Stimulated activated CD4-positive, alpha-beta T cell treated with anti-CD3 and anti-CD28 coated beads, Interleukin-4, amount 100 ng/mL, for 4 hours (primary cell): ENCODE measurements around the gene PHKA2.

ENCODE experiments used
- DNase-seq, 2 experiments: peaks; one replicate each; pipeline ENCODE4 v3.0.0-alpha.2; 2020

Gene PHKA2

GRCh38 chrX:18971506-18971905, 12.4 kb downstream of the PHKA2 start:
- no peak for DNase-seq

- DNase-seq = no peak
Observed at GRCh38 chrX:18970465-18970864, 13.4 kb downstream of the PHKA2 start.

GRCh38 chrX:18966624-18967023, 17.3 kb downstream of the PHKA2 start:
- DNase-seq = no peak

- DNase-seq = no peak
Observed at GRCh38 chrX:18964901-18965300, 19.0 kb downstream of the PHKA2 start.

GRCh38 chrX:18964026-18964425, 19.9 kb downstream of the PHKA2 start:
- DNase-seq = no peak

- no peak for DNase-seq
Observed at GRCh38 chrX:18962329-18962728, 21.6 kb downstream of the PHKA2 start.

GRCh38 chrX:18961686-18962085, 22.2 kb downstream of the PHKA2 start:
- no peak for DNase-seq

GRCh38 chrX:18956303-18957032, 27.4 kb downstream of the PHKA2 start:
- no peak for DNase-seq

- no peak for DNase-seq
Observed at GRCh38 chrX:18955676-18956075, 28.2 kb downstream of the PHKA2 start.

- DNase-seq = no peak
Observed at GRCh38 chrX:18951032-18951431, 32.9 kb downstream of the PHKA2 start.

- no peak for DNase-seq
Observed at GRCh38 chrX:18949944-18950301, 34.0 kb downstream of the PHKA2 start.

- no peak for DNase-seq
Observed at GRCh38 chrX:18949291-18949943, 34.5 kb downstream of the PHKA2 start.

- DNase-seq = no peak
Observed at GRCh38 chrX:18946611-18947010, 37.3 kb downstream of the PHKA2 start.

GRCh38 chrX:18946157-18946556, 37.8 kb downstream of the PHKA2 start:
- no peak for DNase-seq

- no peak for DNase-seq
Observed at GRCh38 chrX:18945483-18945882, 38.4 kb downstream of the PHKA2 start.

- no peak for DNase-seq
Observed at GRCh38 chrX:18944482-18944881, 39.4 kb downstream of the PHKA2 start.

- no peak for DNase-seq
Observed at GRCh38 chrX:18941896-18942295, 42.0 kb downstream of the PHKA2 start.

- DNase-seq = no peak
Observed at GRCh38 chrX:18938710-18939109, 45.2 kb downstream of the PHKA2 start.

GRCh38 chrX:18937173-18937572, 46.7 kb downstream of the PHKA2 start:
- no peak for DNase-seq

GRCh38 chrX:18935893-18936292, 48.0 kb downstream of the PHKA2 start:
- no peak for DNase-seq

- no peak for DNase-seq
Observed at GRCh38 chrX:18934708-18935107, 49.2 kb downstream of the PHKA2 start.

- no peak for DNase-seq
Observed at GRCh38 chrX:18933617-18934016, 50.3 kb downstream of the PHKA2 start.

GRCh38 chrX:18931972-18932371, 51.9 kb downstream of the PHKA2 start:
- DNase-seq = no peak

- no peak for DNase-seq
Observed at GRCh38 chrX:18929775-18930174, 54.1 kb downstream of the PHKA2 start.

- DNase-seq = no peak
Observed at GRCh38 chrX:18927558-18927957, 56.4 kb downstream of the PHKA2 start.
